ENCODE results near the gene ALKBH5.

- no peak for TF ChIP-seq CTCF (IDR thresholded peaks at IDR 0.05)
- TF ChIP-seq POLR2A (IDR thresholded peaks at IDR 0.05) = no peak
These were observed 44.6 kb downstream of the ALKBH5 start for GRCh38 chr17:18228176-18228682.
